Activated gamma-delta T cell treated with anti-CD3 and anti-CD28 coated beads, Interleukin-2, amount 50 U/mL, for 16 hours (primary cell): ENCODE results near the gene SPACA7.
"Not testable (repeated sequence)": the region's sequence is repeated elsewhere in the genome, so short reads cannot be mapped to it uniquely, and the experiment has no call there.

Source experiments
- DNase-seq: peaks from one replicate; pipeline ENCODE4 v3.0.0-alpha.2; 2020; ENCODE audit warnings: low read depth

SPACA7 gene

GRCh38 chr13:112350300-112350699, 25.9 kb upstream of the SPACA7 start:
- no peak for DNase-seq

GRCh38 chr13:112351825-112352224, 24.3 kb upstream of the SPACA7 start:
- DNase-seq: no peak

GRCh38 chr13:112353856-112354255, 22.3 kb upstream of the SPACA7 start:
- no peak for DNase-seq

GRCh38 chr13:112354330-112355273, 21.6 kb upstream of the SPACA7 start:
- DNase-seq: no peak

- no peak for DNase-seq
Observed at GRCh38 chr13:112355274-112355838, 20.8 kb upstream of the SPACA7 start.

- DNase-seq: no peak
Observed at GRCh38 chr13:112356190-112356589, 20.0 kb upstream of the SPACA7 start.

- DNase-seq: no peak
Observed at GRCh38 chr13:112358156-112358555, 18.0 kb upstream of the SPACA7 start.

GRCh38 chr13:112362021-112362420, 14.1 kb upstream of the SPACA7 start:
- DNase-seq: no peak

GRCh38 chr13:112363867-112364528, 12.2 kb upstream of the SPACA7 start:
- DNase-seq: no peak

GRCh38 chr13:112366907-112367646, 9.1 kb upstream of the SPACA7 start:
- DNase-seq: no peak

GRCh38 chr13:112368883-112369282, 7.3 kb upstream of the SPACA7 start:
- no peak for DNase-seq

GRCh38 chr13:112370311-112370710, 5.8 kb upstream of the SPACA7 start:
- no peak for DNase-seq

- DNase-seq: no peak
Observed at GRCh38 chr13:112374271-112374670, 1.9 kb upstream of the SPACA7 start.

GRCh38 chr13:112391746-112392145, 15.6 kb downstream of the SPACA7 start:
- no peak for DNase-seq

- no peak for DNase-seq
Observed at GRCh38 chr13:112392719-112393118, 16.6 kb downstream of the SPACA7 start.

- not testable (repeated sequence) for DNase-seq
Observed at GRCh38 chr13:112395022-112395421, 18.9 kb downstream of the SPACA7 start.

GRCh38 chr13:112395941-112396340, 19.8 kb downstream of the SPACA7 start:
- not testable (repeated sequence) for DNase-seq

- DNase-seq: no peak
Observed at GRCh38 chr13:112397108-112397507, 21.0 kb downstream of the SPACA7 start.

GRCh38 chr13:112398347-112398746, 22.2 kb downstream of the SPACA7 start:
- DNase-seq: not testable (repeated sequence)

GRCh38 chr13:112409828-112410227, 33.7 kb downstream of the SPACA7 start:
- not testable (repeated sequence) for DNase-seq

GRCh38 chr13:112416647-112417046, 40.5 kb downstream of the SPACA7 start:
- no peak for DNase-seq

- no peak for DNase-seq
Observed at GRCh38 chr13:112417079-112417478, 40.9 kb downstream of the SPACA7 start.
